Measurements from ENCODE around the gene IL27RA. TPM values are rescaled to one million over a fixed set of nuclear protein-coding genes. Genes with fewer than 3 reads are reported as not detected.

Gene IL27RA
- total and polyA plus RNA-seq, 2 experiments from 2014 or later = 7.7 to 11.4 TPM

DNA sequence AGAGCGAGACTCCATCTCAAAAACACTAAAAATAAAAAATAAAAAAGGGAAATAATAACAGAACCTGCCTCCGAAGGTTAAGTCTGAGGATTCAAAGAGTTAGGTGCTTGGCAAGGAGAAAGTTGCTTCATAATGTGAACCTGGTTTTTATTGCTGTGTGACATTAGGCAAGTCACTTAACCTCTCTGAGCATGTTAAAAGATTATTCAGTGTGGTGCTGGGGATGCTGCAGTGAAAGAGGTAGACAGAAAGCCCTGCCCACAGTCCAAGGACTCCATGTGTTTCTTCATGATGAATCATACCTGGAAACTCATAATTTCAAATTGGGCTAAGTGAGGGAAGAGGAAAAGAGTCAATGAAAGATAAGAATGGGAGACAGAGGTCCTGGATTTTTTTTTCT, 2.4 kb downstream of the IL27RA start:
- no peaks in the 10 kb centered on the region; the same call in 2 of the 3 replicates for H3K36me3 Mint-ChIP-seq (ENCODE audit: low read depth)
- H3K27me3 Mint-ChIP-seq (ENCODE audit: insufficient read depth, low read depth, poor library complexity) = peaks cover 16% of the 10 kb centered on the region
- no peaks in the 10 kb centered on the region for H3K79me2 ChIP-seq (replicated peaks; ENCODE audit: insufficient read depth)
- peaks cover 4% of the 10 kb centered on the region for H3K4me1 Mint-ChIP-seq
- H3K4me3 ChIP-seq = no peak overlapping the region
- peaks cover 4% of the 10 kb centered on the region; the same call in 1 of the 2 replicates for H3K4me1 ChIP-seq (ENCODE audit: insufficient read depth)
- no peak overlapping the region for H3K4me3 Mint-ChIP-seq
- no peaks in the 10 kb centered on the region for H3K9me2 ChIP-seq (ENCODE audit: insufficient read depth)
- peaks cover 4% of the 10 kb centered on the region; the same call in 1 of the 2 replicates for H3F3A ChIP-seq (replicated peaks; ENCODE audit: low read depth)
- no peak overlapping the region for H2AFZ ChIP-seq
- DNase-seq (ENCODE audit: low spot score) (no peak), ATAC-seq (no peak)
- H3K36me3 ChIP-seq (ENCODE audit: insufficient read depth) = no peaks in the 10 kb centered on the region
- no peak overlapping the region for H3K27ac Mint-ChIP-seq
- H3K9me3 Mint-ChIP-seq = no peaks in the 10 kb centered on the region
- peaks cover 10% of the 10 kb centered on the region; the same call in 1 of the 2 replicates for H3K27me3 ChIP-seq (ENCODE audit: insufficient read depth)
- H3K4me2 ChIP-seq = no peak overlapping the region
- TF ChIP-seq NANOG (IDR thresholded peaks at IDR 0.05; ENCODE audit: borderline replicate concordance) (no peak), JUNB (IDR thresholded peaks at IDR 0.05; ENCODE audit: unreplicated experiment) (no peak), ZNF331 (CRISPR knock-in tag; IDR thresholded peaks at IDR 0.05; ENCODE audit: low read depth) (no peak), POLR2AphosphoS5 (IDR thresholded peaks at IDR 0.05; ENCODE audit: low read depth) (no peak), EZH2phosphoT487 (IDR thresholded peaks at IDR 0.05; ENCODE audit: unreplicated experiment) (no peak), CREB1 (CRISPR knock-in tag; IDR thresholded peaks at IDR 0.05; ENCODE audit: low read depth) (no peak), EZH2 (IDR thresholded peaks at IDR 0.05; ENCODE audit: low read depth, unreplicated experiment) (no peak), STAT1 (IDR thresholded peaks at IDR 0.05; ENCODE audit: unreplicated experiment) (no peak), ZNF114 (CRISPR knock-in tag; IDR thresholded peaks at IDR 0.05) (no peak)
- TF ChIP-seq, protein P1, sequence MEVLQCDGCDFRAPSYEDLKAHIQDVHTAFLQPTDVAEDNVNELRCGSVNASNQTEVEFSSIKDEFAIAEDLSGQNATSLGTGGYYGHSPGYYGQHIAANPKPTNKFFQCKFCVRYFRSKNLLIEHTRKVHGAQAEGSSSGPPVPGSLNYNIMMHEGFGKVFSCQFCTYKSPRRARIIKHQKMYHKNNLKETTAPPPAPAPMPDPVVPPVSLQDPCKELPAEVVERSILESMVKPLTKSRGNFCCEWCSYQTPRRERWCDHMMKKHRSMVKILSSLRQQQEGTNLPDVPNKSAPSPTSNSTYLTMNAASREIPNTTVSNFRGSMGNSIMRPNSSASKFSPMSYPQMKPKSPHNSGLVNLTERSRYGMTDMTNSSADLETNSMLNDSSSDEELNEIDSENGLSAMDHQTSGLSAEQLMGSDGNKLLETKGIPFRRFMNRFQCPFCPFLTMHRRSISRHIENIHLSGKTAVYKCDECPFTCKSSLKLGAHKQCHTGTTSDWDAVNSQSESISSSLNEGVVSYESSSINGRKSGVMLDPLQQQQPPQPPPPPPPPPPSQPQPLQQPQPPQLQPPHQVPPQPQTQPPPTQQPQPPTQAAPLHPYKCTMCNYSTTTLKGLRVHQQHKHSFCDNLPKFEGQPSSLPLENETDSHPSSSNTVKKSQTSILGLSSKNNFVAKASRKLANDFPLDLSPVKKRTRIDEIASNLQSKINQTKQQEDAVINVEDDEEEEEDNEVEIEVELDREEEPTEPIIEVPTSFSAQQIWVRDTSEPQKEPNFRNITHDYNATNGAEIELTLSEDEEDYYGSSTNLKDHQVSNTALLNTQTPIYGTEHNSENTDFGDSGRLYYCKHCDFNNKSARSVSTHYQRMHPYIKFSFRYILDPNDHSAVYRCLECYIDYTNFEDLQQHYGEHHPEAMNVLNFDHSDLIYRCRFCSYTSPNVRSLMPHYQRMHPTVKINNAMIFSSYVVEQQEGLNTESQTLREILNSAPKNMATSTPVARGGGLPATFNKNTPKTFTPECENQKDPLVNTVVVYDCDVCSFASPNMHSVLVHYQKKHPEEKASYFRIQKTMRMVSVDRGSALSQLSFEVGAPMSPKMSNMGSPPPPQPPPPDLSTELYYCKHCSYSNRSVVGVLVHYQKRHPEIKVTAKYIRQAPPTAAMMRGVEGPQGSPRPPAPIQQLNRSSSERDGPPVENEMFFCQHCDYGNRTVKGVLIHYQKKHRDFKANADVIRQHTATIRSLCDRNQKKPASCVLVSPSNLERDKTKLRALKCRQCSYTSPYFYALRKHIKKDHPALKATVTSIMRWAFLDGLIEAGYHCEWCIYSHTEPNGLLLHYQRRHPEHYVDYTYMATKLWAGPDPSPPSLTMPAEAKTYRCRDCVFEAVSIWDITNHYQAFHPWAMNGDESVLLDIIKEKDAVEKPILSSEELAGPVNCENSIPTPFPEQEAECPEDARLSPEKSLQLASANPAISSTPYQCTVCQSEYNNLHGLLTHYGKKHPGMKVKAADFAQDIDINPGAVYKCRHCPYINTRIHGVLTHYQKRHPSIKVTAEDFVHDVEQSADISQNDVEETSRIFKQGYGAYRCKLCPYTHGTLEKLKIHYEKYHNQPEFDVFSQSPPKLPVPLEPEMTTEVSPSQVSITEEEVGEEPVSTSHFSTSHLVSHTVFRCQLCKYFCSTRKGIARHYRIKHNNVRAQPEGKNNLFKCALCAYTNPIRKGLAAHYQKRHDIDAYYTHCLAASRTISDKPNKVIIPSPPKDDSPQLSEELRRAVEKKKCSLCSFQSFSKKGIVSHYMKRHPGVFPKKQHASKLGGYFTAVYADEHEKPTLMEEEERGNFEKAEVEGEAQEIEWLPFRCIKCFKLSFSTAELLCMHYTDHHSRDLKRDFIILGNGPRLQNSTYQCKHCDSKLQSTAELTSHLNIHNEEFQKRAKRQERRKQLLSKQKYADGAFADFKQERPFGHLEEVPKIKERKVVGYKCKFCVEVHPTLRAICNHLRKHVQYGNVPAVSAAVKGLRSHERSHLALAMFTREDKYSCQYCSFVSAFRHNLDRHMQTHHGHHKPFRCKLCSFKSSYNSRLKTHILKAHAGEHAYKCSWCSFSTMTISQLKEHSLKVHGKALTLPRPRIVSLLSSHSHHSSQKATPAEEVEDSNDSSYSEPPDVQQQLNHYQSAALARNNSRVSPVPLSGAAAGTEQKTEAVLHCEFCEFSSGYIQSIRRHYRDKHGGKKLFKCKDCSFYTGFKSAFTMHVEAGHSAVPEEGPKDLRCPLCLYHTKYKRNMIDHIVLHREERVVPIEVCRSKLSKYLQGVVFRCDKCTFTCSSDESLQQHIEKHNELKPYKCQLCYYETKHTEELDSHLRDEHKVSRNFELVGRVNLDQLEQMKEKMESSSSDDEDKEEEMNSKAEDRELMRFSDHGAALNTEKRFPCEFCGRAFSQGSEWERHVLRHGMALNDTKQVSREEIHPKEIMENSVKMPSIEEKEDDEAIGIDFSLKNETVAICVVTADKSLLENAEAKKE (CRISPR knock-in tag; IDR thresholded peaks at IDR 0.05) = no peak
- TF ChIP-seq, protein P2, sequence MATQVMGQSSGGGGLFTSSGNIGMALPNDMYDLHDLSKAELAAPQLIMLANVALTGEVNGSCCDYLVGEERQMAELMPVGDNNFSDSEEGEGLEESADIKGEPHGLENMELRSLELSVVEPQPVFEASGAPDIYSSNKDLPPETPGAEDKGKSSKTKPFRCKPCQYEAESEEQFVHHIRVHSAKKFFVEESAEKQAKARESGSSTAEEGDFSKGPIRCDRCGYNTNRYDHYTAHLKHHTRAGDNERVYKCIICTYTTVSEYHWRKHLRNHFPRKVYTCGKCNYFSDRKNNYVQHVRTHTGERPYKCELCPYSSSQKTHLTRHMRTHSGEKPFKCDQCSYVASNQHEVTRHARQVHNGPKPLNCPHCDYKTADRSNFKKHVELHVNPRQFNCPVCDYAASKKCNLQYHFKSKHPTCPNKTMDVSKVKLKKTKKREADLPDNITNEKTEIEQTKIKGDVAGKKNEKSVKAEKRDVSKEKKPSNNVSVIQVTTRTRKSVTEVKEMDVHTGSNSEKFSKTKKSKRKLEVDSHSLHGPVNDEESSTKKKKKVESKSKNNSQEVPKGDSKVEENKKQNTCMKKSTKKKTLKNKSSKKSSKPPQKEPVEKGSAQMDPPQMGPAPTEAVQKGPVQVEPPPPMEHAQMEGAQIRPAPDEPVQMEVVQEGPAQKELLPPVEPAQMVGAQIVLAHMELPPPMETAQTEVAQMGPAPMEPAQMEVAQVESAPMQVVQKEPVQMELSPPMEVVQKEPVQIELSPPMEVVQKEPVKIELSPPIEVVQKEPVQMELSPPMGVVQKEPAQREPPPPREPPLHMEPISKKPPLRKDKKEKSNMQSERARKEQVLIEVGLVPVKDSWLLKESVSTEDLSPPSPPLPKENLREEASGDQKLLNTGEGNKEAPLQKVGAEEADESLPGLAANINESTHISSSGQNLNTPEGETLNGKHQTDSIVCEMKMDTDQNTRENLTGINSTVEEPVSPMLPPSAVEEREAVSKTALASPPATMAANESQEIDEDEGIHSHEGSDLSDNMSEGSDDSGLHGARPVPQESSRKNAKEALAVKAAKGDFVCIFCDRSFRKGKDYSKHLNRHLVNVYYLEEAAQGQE (IDR thresholded peaks at IDR 0.05; ENCODE audit: unreplicated experiment) = no peak
- TF ChIP-seq, protein P3, sequence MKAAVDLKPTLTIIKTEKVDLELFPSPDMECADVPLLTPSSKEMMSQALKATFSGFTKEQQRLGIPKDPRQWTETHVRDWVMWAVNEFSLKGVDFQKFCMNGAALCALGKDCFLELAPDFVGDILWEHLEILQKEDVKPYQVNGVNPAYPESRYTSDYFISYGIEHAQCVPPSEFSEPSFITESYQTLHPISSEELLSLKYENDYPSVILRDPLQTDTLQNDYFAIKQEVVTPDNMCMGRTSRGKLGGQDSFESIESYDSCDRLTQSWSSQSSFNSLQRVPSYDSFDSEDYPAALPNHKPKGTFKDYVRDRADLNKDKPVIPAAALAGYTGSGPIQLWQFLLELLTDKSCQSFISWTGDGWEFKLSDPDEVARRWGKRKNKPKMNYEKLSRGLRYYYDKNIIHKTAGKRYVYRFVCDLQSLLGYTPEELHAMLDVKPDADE (IDR thresholded peaks at IDR 0.05) = no peak
- TF ChIP-seq, protein P4, sequence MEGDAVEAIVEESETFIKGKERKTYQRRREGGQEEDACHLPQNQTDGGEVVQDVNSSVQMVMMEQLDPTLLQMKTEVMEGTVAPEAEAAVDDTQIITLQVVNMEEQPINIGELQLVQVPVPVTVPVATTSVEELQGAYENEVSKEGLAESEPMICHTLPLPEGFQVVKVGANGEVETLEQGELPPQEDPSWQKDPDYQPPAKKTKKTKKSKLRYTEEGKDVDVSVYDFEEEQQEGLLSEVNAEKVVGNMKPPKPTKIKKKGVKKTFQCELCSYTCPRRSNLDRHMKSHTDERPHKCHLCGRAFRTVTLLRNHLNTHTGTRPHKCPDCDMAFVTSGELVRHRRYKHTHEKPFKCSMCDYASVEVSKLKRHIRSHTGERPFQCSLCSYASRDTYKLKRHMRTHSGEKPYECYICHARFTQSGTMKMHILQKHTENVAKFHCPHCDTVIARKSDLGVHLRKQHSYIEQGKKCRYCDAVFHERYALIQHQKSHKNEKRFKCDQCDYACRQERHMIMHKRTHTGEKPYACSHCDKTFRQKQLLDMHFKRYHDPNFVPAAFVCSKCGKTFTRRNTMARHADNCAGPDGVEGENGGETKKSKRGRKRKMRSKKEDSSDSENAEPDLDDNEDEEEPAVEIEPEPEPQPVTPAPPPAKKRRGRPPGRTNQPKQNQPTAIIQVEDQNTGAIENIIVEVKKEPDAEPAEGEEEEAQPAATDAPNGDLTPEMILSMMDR (conservative IDR thresholded peaks at IDR 0.05; ENCODE audit: low read depth in 2 of 2) = no peak
- no peaks in the 10 kb centered on the region for H4K20me1 ChIP-seq (replicated peaks; ENCODE audit: insufficient read depth)
- H3K27ac ChIP-seq (ENCODE audit: low read depth) = no peak overlapping the region

Measured in GM23338 (cell line).